ENCODE measurements around the gene TNFRSF18. TPM values are rescaled to one million over a fixed set of nuclear protein-coding genes. Genes with fewer than 3 reads are reported as not detected.
A peak's percentile ranks its signal among the peaks of the same experiment; 100 is the strongest.
"Not testable (repeated sequence)": the region's sequence is repeated elsewhere in the genome, so short reads cannot be mapped to it uniquely, and the experiment has no call there.

TNFRSF18 gene
- total and polyA plus RNA-seq, 2 experiments from 2014 or later = 1.1 to 1.5 TPM

DNA sequence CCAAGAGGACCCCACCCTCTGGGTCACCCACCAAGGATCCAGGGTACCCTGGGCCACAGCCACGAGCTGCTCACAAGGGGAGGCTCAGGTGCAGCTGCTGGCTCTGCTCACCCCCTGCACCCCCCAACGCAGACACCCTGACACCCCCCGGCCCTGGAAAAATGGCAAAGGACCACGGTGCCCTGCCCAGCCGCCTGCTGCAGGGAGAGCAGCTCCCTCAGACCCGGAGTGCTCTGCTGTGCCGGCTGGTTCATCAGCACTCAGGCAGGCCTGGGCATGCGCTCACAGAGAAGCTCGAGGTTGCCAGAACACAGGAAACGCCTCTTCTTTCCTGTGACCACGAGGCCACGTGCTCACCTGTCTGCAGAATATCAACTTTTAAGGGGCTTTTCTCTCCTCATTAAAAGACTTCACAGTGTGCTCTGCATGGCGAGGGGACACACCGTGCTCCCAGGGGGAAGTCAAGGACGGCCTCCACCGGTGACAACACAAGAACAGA lies 44.4 kb upstream of the TNFRSF18 start:
- Histone ChIP-seq H3K27me3 (ENCODE audit: insufficient read depth) (peaks cover 9% of the 10 kb centered on the region; the same call in 1 of the 2 replicates), H3K4me3 (no peak overlapping the region), H3K36me3 (ENCODE audit: insufficient read depth) (no peaks in the 10 kb centered on the region), H3K27ac (ENCODE audit: low read depth) (0 out of 2 replicates have a peak overlapping the region, but pooled peaks have one; percentile 50), H3F3A (replicated peaks; ENCODE audit: low read depth) (peaks cover 8% of the 10 kb centered on the region; the same call in 1 of the 2 replicates), H2AFZ (no peak overlapping the region), H3K9me2 (ENCODE audit: insufficient read depth) (no peaks in the 10 kb centered on the region), H3K4me2 (no peak overlapping the region), H3K4me1 (ENCODE audit: insufficient read depth) (peaks cover 2% of the 10 kb centered on the region; the same call in 1 of the 2 replicates), H4K20me1 (replicated peaks; ENCODE audit: insufficient read depth) (peaks cover 2% of the 10 kb centered on the region), H3K79me2 (replicated peaks; ENCODE audit: insufficient read depth) (no peaks in the 10 kb centered on the region)
- DNase-seq (ENCODE audit: low spot score) (no peak), ATAC-seq (no peak)
- Mint-ChIP-seq H3K4me3 (no peak overlapping the region), H3K9me3 (no peaks in the 10 kb centered on the region), H3K36me3 (ENCODE audit: low read depth) (peaks cover 33% of the 10 kb centered on the region), H3K27me3 (ENCODE audit: insufficient read depth, low read depth, poor library complexity) (peaks cover 2% of the 10 kb centered on the region), H3K4me1 (peaks cover 2% of the 10 kb centered on the region; the same call in 1 of the 3 replicates), H3K27ac (peak overlapping the region; percentile 37; the same call in 1 of the 2 replicates)
- TF ChIP-seq POLR2AphosphoS5 (IDR thresholded peaks at IDR 0.05; ENCODE audit: low read depth) (no peak), CREB1 (CRISPR knock-in tag; IDR thresholded peaks at IDR 0.05; ENCODE audit: low read depth) (no peak)

DNA sequence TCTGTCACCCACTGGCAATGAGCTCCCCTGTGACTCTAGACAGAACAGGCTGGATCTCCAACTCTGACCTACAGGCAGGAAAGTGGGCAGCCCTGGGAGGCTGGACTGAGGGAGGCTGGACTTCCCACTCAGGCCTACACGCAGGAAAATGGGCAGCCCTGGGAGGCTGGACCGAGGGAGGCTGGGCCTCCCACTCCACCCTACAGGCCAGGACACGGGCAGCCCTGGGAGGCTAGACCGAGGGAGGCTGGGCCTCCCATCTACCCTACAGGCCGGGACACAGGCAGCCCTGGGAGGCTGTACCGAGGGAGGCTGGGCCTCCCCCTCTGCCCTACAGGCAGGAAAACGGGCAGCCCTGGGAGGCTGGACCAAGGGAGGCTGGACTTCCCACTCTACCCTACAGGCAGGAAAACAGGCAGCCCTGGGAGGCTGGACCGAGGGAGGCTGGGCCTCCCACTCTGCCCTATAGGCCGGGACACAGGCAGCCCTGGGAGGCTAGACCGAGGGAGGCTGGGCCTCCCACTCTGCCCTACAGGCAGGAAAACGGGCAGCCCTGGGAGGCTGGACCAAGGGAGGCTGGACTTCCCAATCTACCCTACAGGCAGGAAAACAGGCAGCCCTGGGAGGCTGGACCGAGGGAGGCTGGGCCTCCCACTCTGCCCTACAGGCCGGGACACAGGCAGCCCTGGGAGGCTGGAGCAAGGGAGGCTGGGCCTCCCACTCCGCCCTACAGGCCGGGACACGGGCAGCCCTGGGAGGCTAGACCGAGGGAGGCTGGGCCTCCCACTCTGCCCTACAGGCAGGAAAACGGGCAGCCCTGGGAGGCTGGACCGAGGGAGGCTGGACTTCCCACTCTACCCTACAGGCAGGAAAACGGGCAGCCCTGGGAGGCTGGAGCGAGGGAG lies 41.9 kb upstream of the TNFRSF18 start:
- H3K9me3 Mint-ChIP-seq; H3F3A ChIP-seq (replicated peaks; ENCODE audit: low read depth); H3K4me3 ChIP-seq; H3K27ac Mint-ChIP-seq; DNase-seq (ENCODE audit: low spot score); H3K4me1 Mint-ChIP-seq; H3K27ac ChIP-seq (ENCODE audit: low read depth); H2AFZ ChIP-seq; H3K4me3 Mint-ChIP-seq; H3K4me2 ChIP-seq; H4K20me1 ChIP-seq (replicated peaks; ENCODE audit: insufficient read depth); H3K27me3 Mint-ChIP-seq (ENCODE audit: insufficient read depth, low read depth, poor library complexity); H3K36me3 ChIP-seq (ENCODE audit: insufficient read depth); ATAC-seq; H3K4me1 ChIP-seq (ENCODE audit: insufficient read depth); H3K9me2 ChIP-seq (ENCODE audit: insufficient read depth); H3K79me2 ChIP-seq (replicated peaks; ENCODE audit: insufficient read depth): not testable (repeated sequence)
- H3K36me3 Mint-ChIP-seq (ENCODE audit: low read depth) = peaks cover 13% of the 10 kb centered on the region
- peaks cover 10% of the 10 kb centered on the region; the same call in 1 of the 2 replicates for H3K27me3 ChIP-seq (ENCODE audit: insufficient read depth)

DNA sequence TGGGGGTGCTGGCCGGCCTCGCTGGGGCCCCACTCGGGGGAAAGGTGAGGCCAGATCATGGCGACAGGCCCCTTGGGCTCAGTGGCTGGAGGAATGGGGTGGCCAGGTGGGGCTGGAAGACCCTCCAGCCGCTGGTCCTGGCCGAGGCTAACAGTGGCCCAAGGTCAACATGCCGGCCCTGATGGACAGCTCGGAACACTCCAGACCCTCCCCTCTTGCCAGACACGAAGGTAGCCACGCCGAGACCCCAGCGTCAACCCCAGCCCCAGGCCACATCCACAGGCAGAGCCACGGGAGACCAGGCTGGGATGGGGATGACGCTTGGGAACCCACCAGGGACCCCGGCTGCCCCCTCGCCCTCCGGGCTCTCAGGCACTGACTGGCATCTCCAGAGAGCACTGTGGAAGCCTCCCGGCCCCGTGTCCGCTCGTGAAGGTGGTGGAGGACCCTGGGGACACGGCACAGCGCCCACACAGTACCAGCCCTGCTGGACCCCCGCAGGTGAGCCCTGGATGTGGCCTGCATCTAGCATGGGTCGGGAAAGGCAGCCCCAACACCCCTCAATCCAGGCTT lies 41.0 kb upstream of the TNFRSF18 start:
- Histone ChIP-seq H3K27me3 (ENCODE audit: insufficient read depth) (peaks cover 10% of the 10 kb centered on the region; the same call in 1 of the 2 replicates), H3K4me1 (ENCODE audit: insufficient read depth) (peaks cover 3% of the 10 kb centered on the region; the same call in 1 of the 2 replicates), H4K20me1 (replicated peaks; ENCODE audit: insufficient read depth) (no peaks in the 10 kb centered on the region; the same call in 1 of the 2 replicates), H3K9me2 (ENCODE audit: insufficient read depth) (no peaks in the 10 kb centered on the region), H2AFZ (no peak overlapping the region), H3K79me2 (replicated peaks; ENCODE audit: insufficient read depth) (no peaks in the 10 kb centered on the region), H3F3A (replicated peaks; ENCODE audit: low read depth) (peaks cover 8% of the 10 kb centered on the region; the same call in 1 of the 2 replicates), H3K27ac (ENCODE audit: low read depth) (no peak overlapping the region), H3K36me3 (ENCODE audit: insufficient read depth) (no peaks in the 10 kb centered on the region), H3K4me3 (peak overlapping the region; percentile 47; the same call in 1 of the 2 replicates), H3K4me2 (peak overlapping the region; percentile 77)
- DNase-seq (ENCODE audit: low spot score) (no peak), ATAC-seq (peak; percentile 3; the same call in 1 of the 3 replicates)
- Mint-ChIP-seq H3K9me3 (no peaks in the 10 kb centered on the region), H3K4me1 (peaks cover 2% of the 10 kb centered on the region; the same call in 1 of the 3 replicates), H3K27me3 (ENCODE audit: insufficient read depth, low read depth, poor library complexity) (peaks cover 2% of the 10 kb centered on the region), H3K4me3 (no peak overlapping the region), H3K36me3 (ENCODE audit: low read depth) (peaks cover 5% of the 10 kb centered on the region), H3K27ac (no peak overlapping the region)
- TF ChIP-seq, protein P1, sequence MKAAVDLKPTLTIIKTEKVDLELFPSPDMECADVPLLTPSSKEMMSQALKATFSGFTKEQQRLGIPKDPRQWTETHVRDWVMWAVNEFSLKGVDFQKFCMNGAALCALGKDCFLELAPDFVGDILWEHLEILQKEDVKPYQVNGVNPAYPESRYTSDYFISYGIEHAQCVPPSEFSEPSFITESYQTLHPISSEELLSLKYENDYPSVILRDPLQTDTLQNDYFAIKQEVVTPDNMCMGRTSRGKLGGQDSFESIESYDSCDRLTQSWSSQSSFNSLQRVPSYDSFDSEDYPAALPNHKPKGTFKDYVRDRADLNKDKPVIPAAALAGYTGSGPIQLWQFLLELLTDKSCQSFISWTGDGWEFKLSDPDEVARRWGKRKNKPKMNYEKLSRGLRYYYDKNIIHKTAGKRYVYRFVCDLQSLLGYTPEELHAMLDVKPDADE (IDR thresholded peaks at IDR 0.05) = no peak
- TF ChIP-seq POLR2AphosphoS5 (IDR thresholded peaks at IDR 0.05; ENCODE audit: low read depth) (no peak), ZNF114 (CRISPR knock-in tag; IDR thresholded peaks at IDR 0.05) (no peak), CREB1 (CRISPR knock-in tag; IDR thresholded peaks at IDR 0.05; ENCODE audit: low read depth) (no peak), NANOG (IDR thresholded peaks at IDR 0.05; ENCODE audit: borderline replicate concordance) (no peak), EZH2 (IDR thresholded peaks at IDR 0.05; ENCODE audit: low read depth, unreplicated experiment) (no peak)
